ENCODE data around the gene SLC38A11.

SLC38A11 gene

GRCh38 chr2:164890544-164890943 lies 64.8 kb downstream of the SLC38A11 start:
- H3K9ac ChIP-seq (ENCODE audit: low read depth, low read length), result no peak overlapping the region
- H3K36me3 ChIP-seq (ENCODE audit: insufficient read depth, low read length), result no peaks in the 10 kb centered on the region
- no peaks in the 10 kb centered on the region for H3K27me3 ChIP-seq (ENCODE audit: insufficient read depth, low read length)
- WGBS, result 68% methylated on average over 4 of the region's 4 CpGs
- H3K4me1 ChIP-seq (ENCODE audit: insufficient read depth, low read length), result no peaks in the 10 kb centered on the region
- H3K9me3 ChIP-seq (ENCODE audit: insufficient read depth, low read depth, low read length), result no peaks in the 10 kb centered on the region
- H3K4me3 ChIP-seq (ENCODE audit: low read length), result no peak overlapping the region
- no peak overlapping the region for H3K27ac ChIP-seq (ENCODE audit: low read depth, low read length)

GRCh38 chr2:164888592-164888991 lies 66.7 kb downstream of the SLC38A11 start:
- Histone ChIP-seq H3K36me3 (ENCODE audit: insufficient read depth, low read length) (no peaks in the 10 kb centered on the region), H3K27ac (ENCODE audit: low read depth, low read length) (no peak overlapping the region), H3K4me1 (ENCODE audit: insufficient read depth, low read length) (no peaks in the 10 kb centered on the region), H3K9me3 (ENCODE audit: insufficient read depth, low read depth, low read length) (no peaks in the 10 kb centered on the region), H3K4me3 (ENCODE audit: low read length) (no peak overlapping the region), H3K27me3 (ENCODE audit: insufficient read depth, low read length) (no peaks in the 10 kb centered on the region), H3K9ac (ENCODE audit: low read depth, low read length) (no peak overlapping the region)
- WGBS, result 93% methylated on average over 3 of the region's 3 CpGs

- H3K4me1 ChIP-seq (ENCODE audit: insufficient read depth, low read length), result no peaks in the 10 kb centered on the region
- no peaks in the 10 kb centered on the region for H3K9me3 ChIP-seq (ENCODE audit: insufficient read depth, low read depth, low read length)
- no peaks in the 10 kb centered on the region for H3K27me3 ChIP-seq (ENCODE audit: insufficient read depth, low read length)
- H3K9ac ChIP-seq (ENCODE audit: low read depth, low read length), result no peak overlapping the region
- no peak overlapping the region for H3K27ac ChIP-seq (ENCODE audit: low read depth, low read length)
- H3K36me3 ChIP-seq (ENCODE audit: insufficient read depth, low read length), result no peaks in the 10 kb centered on the region
- H3K4me3 ChIP-seq (ENCODE audit: low read length), result no peak overlapping the region
- WGBS, result 89% methylated on average over 2 of the region's 4 CpGs
These were observed 67.7 kb downstream of the SLC38A11 start for GRCh38 chr2:164887434-164888144.

- Histone ChIP-seq H3K27ac (ENCODE audit: low read depth, low read length) (no peak overlapping the region), H3K9me3 (ENCODE audit: insufficient read depth, low read depth, low read length) (no peaks in the 10 kb centered on the region), H3K4me1 (ENCODE audit: insufficient read depth, low read length) (0 out of 2 replicates have a peak, but pooled peaks cover 4% of the 10 kb centered on the region), H3K9ac (ENCODE audit: low read depth, low read length) (no peak overlapping the region), H3K36me3 (ENCODE audit: insufficient read depth, low read length) (no peaks in the 10 kb centered on the region), H3K27me3 (ENCODE audit: insufficient read depth, low read length) (no peaks in the 10 kb centered on the region), H3K4me3 (ENCODE audit: low read length) (no peak overlapping the region)
- WGBS, result 93% methylated on average over 9 of the region's 9 CpGs
These were observed 73.0 kb downstream of the SLC38A11 start for GRCh38 chr2:164882276-164882675.

GRCh38 chr2:164881524-164881923 lies 73.8 kb downstream of the SLC38A11 start:
- H3K27ac ChIP-seq (ENCODE audit: low read depth, low read length), result no peak overlapping the region
- 96% methylated on average over 1 of the region's 1 CpG for WGBS
- H3K36me3 ChIP-seq (ENCODE audit: insufficient read depth, low read length), result no peaks in the 10 kb centered on the region
- no peaks in the 10 kb centered on the region for H3K27me3 ChIP-seq (ENCODE audit: insufficient read depth, low read length)
- H3K4me3 ChIP-seq (ENCODE audit: low read length), result no peak overlapping the region
- no peaks in the 10 kb centered on the region for H3K9me3 ChIP-seq (ENCODE audit: insufficient read depth, low read depth, low read length)
- 0 out of 2 replicates have a peak, but pooled peaks cover 4% of the 10 kb centered on the region for H3K4me1 ChIP-seq (ENCODE audit: insufficient read depth, low read length)
- H3K9ac ChIP-seq (ENCODE audit: low read depth, low read length), result no peak overlapping the region

GRCh38 chr2:164879901-164880535 lies 75.3 kb downstream of the SLC38A11 start:
- Histone ChIP-seq H3K9ac (ENCODE audit: low read depth, low read length) (no peak overlapping the region), H3K27ac (ENCODE audit: low read depth, low read length) (no peak overlapping the region), H3K27me3 (ENCODE audit: insufficient read depth, low read length) (no peaks in the 10 kb centered on the region), H3K4me3 (ENCODE audit: low read length) (no peak overlapping the region), H3K9me3 (ENCODE audit: insufficient read depth, low read depth, low read length) (no peaks in the 10 kb centered on the region), H3K4me1 (ENCODE audit: insufficient read depth, low read length) (0 out of 2 replicates have a peak, but pooled peaks cover 4% of the 10 kb centered on the region), H3K36me3 (ENCODE audit: insufficient read depth, low read length) (no peaks in the 10 kb centered on the region)
- WGBS, result 100% methylated on average over 2 of the region's 2 CpGs

- H3K36me3 ChIP-seq (ENCODE audit: insufficient read depth, low read length), result no peaks in the 10 kb centered on the region
- H3K9ac ChIP-seq (ENCODE audit: low read depth, low read length), result no peak overlapping the region
- no peaks in the 10 kb centered on the region for H3K9me3 ChIP-seq (ENCODE audit: insufficient read depth, low read depth, low read length)
- H3K27me3 ChIP-seq (ENCODE audit: insufficient read depth, low read length), result no peaks in the 10 kb centered on the region
- 0 out of 2 replicates have a peak, but pooled peaks cover 4% of the 10 kb centered on the region for H3K4me1 ChIP-seq (ENCODE audit: insufficient read depth, low read length)
- H3K4me3 ChIP-seq (ENCODE audit: low read length), result no peak overlapping the region
- no peak overlapping the region for H3K27ac ChIP-seq (ENCODE audit: low read depth, low read length)
These were observed 77.4 kb downstream of the SLC38A11 start for GRCh38 chr2:164877927-164878326.

GRCh38 chr2:164877169-164877568 lies 78.2 kb downstream of the SLC38A11 start:
- no peaks in the 10 kb centered on the region for H3K36me3 ChIP-seq (ENCODE audit: insufficient read depth, low read length)
- no peaks in the 10 kb centered on the region for H3K27me3 ChIP-seq (ENCODE audit: insufficient read depth, low read length)
- H3K9me3 ChIP-seq (ENCODE audit: insufficient read depth, low read depth, low read length), result no peaks in the 10 kb centered on the region
- 0 out of 2 replicates have a peak, but pooled peaks cover 4% of the 10 kb centered on the region for H3K4me1 ChIP-seq (ENCODE audit: insufficient read depth, low read length)
- no peak overlapping the region for H3K4me3 ChIP-seq (ENCODE audit: low read length)
- no peak overlapping the region for H3K27ac ChIP-seq (ENCODE audit: low read depth, low read length)
- WGBS, result 96% methylated on average over 4 of the region's 4 CpGs
- H3K9ac ChIP-seq (ENCODE audit: low read depth, low read length), result no peak overlapping the region

GRCh38 chr2:164875334-164876205 lies 79.8 kb downstream of the SLC38A11 start:
- 98% methylated on average over 8 of the region's 10 CpGs for WGBS
- H3K27ac ChIP-seq (ENCODE audit: low read depth, low read length), result no peak overlapping the region

GRCh38 chr2:164873210-164873908 lies 82.0 kb downstream of the SLC38A11 start:
- 0 out of 2 replicates have a peak, but pooled peaks cover under 1% of the 10 kb centered on the region for H3K4me1 ChIP-seq (ENCODE audit: insufficient read depth, low read length)
- no peak overlapping the region for H3K27ac ChIP-seq (ENCODE audit: low read depth, low read length)
- 89% methylated on average over 9 of the region's 9 CpGs for WGBS
- H3K4me3 ChIP-seq (ENCODE audit: low read length), result no peak overlapping the region
- H3K36me3 ChIP-seq (ENCODE audit: insufficient read depth, low read length), result no peaks in the 10 kb centered on the region
- H3K27me3 ChIP-seq (ENCODE audit: insufficient read depth, low read length), result no peaks in the 10 kb centered on the region
- no peak overlapping the region for H3K9ac ChIP-seq (ENCODE audit: low read depth, low read length)
- no peaks in the 10 kb centered on the region for H3K9me3 ChIP-seq (ENCODE audit: insufficient read depth, low read depth, low read length)

More at GRCh38 chr2:164875334-164876205, 79.8 kb downstream of the SLC38A11 start:
- H3K27me3 ChIP-seq (ENCODE audit: insufficient read depth, low read length), result no peaks in the 10 kb centered on the region
- H3K9ac ChIP-seq (ENCODE audit: low read depth, low read length), result no peak overlapping the region
- H3K4me1 ChIP-seq (ENCODE audit: insufficient read depth, low read length), result 0 out of 2 replicates have a peak, but pooled peaks cover 4% of the 10 kb centered on the region
- H3K4me3 ChIP-seq (ENCODE audit: low read length), result no peak overlapping the region
- H3K36me3 ChIP-seq (ENCODE audit: insufficient read depth, low read length), result no peaks in the 10 kb centered on the region
- H3K9me3 ChIP-seq (ENCODE audit: insufficient read depth, low read depth, low read length), result no peaks in the 10 kb centered on the region

Measured in HUES64 (cell line).